GM12878 (cell line): ENCODE data around the gene ARID1A. TPM values are rescaled to one million over a fixed set of nuclear protein-coding genes. Genes with fewer than 3 reads are reported as not detected.

Experiments
- BMI1 ChIP-seq: fragments of 450-650 bp; IDR thresholded peaks from 2 replicates; pipeline ENCODE4 v1.6.1; 2016; ENCODE audit warnings: mild to moderate bottlenecking, moderate library complexity, borderline replicate concordance
- BRCA1 ChIP-seq: IDR thresholded peaks from 2 replicates; pipeline ENCODE4 v1.6.1; 2011; ENCODE audit warnings: low read depth, low read length, improper control_type of control experiment
- CBFB ChIP-seq: IDR thresholded peaks from 2 replicates; pipeline ENCODE4 v1.6.1; 2016; ENCODE audit warnings: antibody characterized with exemption, low read depth
- CBX3 ChIP-seq: fragments of 200-600 bp; sonication (generic); IDR thresholded peaks from 2 replicates; pipeline ENCODE4 v1.6.1; 2016; ENCODE audit warnings: low read depth, borderline replicate concordance
- CBX5 ChIP-seq: sonication (generic); IDR thresholded peaks from 2 replicates; pipeline ENCODE4 v1.6.1; 2016; ENCODE audit warnings: low read depth, moderate library complexity, mild to moderate bottlenecking, inconsistent platforms
- CHD1 ChIP-seq: IDR thresholded peaks from 2 replicates; pipeline ENCODE4 v1.6.1; 2012; ENCODE audit warnings: low read depth, low read length, improper control_type of control experiment
- CHD2 ChIP-seq: IDR thresholded peaks from 2 replicates; pipeline ENCODE4 v1.6.1; 2011; ENCODE audit warnings: low read depth, low read length, improper control_type of control experiment, borderline replicate concordance
- CREM ChIP-seq: IDR thresholded peaks from 2 replicates; pipeline ENCODE4 v1.6.1; 2014; ENCODE audit warnings: antibody characterized with exemption, low read depth
- E4F1 ChIP-seq: fragments of 450-650 bp; IDR thresholded peaks from 2 replicates; pipeline ENCODE4 v1.6.1; 2018; ENCODE audit warnings: borderline replicate concordance, mild to moderate bottlenecking; ENCODE audit not compliant: partially characterized antibody
- EED ChIP-seq: sonication (generic); IDR thresholded peaks from 2 replicates; pipeline ENCODE4 v1.6.1; 2016; ENCODE audit warnings: antibody characterized with exemption, low read depth
- EP300 ChIP-seq, 2 experiments: fragments of 150-350 bp in 1 of 2; IDR thresholded peaks; 2 replicates each; pipeline ENCODE4 v1.6.1; 2011 to 2012; ENCODE audit warnings: low read depth in 2 of 2, low read length in 2 of 2, borderline replicate concordance in 1 of 2, improper control_type of control experiment in 1 of 2, inconsistent platforms in 1 of 2; ENCODE audit not compliant: control insufficient read depth in 1 of 2
- ESRRA ChIP-seq: IDR thresholded peaks from 2 replicates; pipeline ENCODE4 v1.6.1; 2012; ENCODE audit warnings: mild to moderate bottlenecking, low read length, improper control_type of control experiment
- IKZF2 ChIP-seq, 2 experiments: fragments of 450-650 bp; IDR thresholded peaks; 2 replicates each; pipeline ENCODE4 v1.6.1; 2017; ENCODE audit warnings: mild to moderate bottlenecking in 2 of 2, moderate library complexity in 2 of 2
- IRF5 ChIP-seq: fragments of 450-650 bp; IDR thresholded peaks from 2 replicates; pipeline ENCODE4 v1.6.1; 2017; ENCODE audit warnings: borderline replicate concordance
- JUND ChIP-seq: IDR thresholded peaks from 2 replicates; pipeline ENCODE4 v1.6.1; 2012; ENCODE audit warnings: low read depth, mild to moderate bottlenecking, low read length, improper control_type of control experiment, moderate library complexity
- MEF2B ChIP-seq: fragments of 450-650 bp; IDR thresholded peaks from 2 replicates; pipeline ENCODE4 v1.6.1; 2018; ENCODE audit warnings: mild to moderate bottlenecking, moderate library complexity; ENCODE audit not compliant: partially characterized antibody, poor library complexity, severe bottlenecking
- NFIC ChIP-seq: IDR thresholded peaks from 2 replicates; pipeline ENCODE4 v1.6.1; 2012; ENCODE audit warnings: low read depth, mild to moderate bottlenecking, inconsistent platforms, low read length, moderate library complexity
- PAX8 ChIP-seq: fragments of 450-650 bp; IDR thresholded peaks from 2 replicates; pipeline ENCODE4 v1.6.1; 2017; ENCODE audit warnings: mild to moderate bottlenecking, moderate library complexity
- PML ChIP-seq: IDR thresholded peaks from 2 replicates; pipeline ENCODE4 v1.6.1; 2012; ENCODE audit warnings: low read length, inconsistent platforms
- POLR2AphosphoS5 ChIP-seq: IDR thresholded peaks from 2 replicates; pipeline ENCODE4 v1.6.1; 2011; ENCODE audit warnings: mild to moderate bottlenecking, low read length, inconsistent platforms
- RAD51 ChIP-seq: fragments of 450-650 bp; IDR thresholded peaks from 2 replicates; pipeline ENCODE4 v1.6.1; 2016; ENCODE audit warnings: moderate library complexity, mild to moderate bottlenecking, inconsistent platforms
- RB1 ChIP-seq: fragments of 450-650 bp; formaldehyde crosslinking; IDR thresholded peaks from 2 replicates; pipeline ENCODE4 v1.6.1; 2017; ENCODE audit warnings: mild to moderate bottlenecking, borderline replicate concordance
- RELA ChIP-seq: fragments of 450-650 bp; IDR thresholded peaks from 2 replicates; pipeline ENCODE4 v1.8.0; 2014; ENCODE audit warnings: borderline replicate concordance; ENCODE audit not compliant: partially characterized antibody
- RFX5 ChIP-seq: IDR thresholded peaks from 2 replicates; pipeline ENCODE4 v1.6.1; 2011; ENCODE audit warnings: low read depth, low read length, improper control_type of control experiment
- SMARCA5 ChIP-seq: fragments of 450-650 bp; IDR thresholded peaks from 2 replicates; pipeline ENCODE4 v1.6.1; 2017; ENCODE audit warnings: mild to moderate bottlenecking
- SREBF2 ChIP-seq: IDR thresholded peaks from 2 replicates; pipeline ENCODE4 v1.6.1; 2012; ENCODE audit warnings: mild to moderate bottlenecking, low read length
- STAT1 ChIP-seq: fragments of 450-650 bp; conservative IDR thresholded peaks from 2 replicates; pipeline ENCODE4 v1.6.1; 2014; ENCODE audit warnings: antibody characterized with exemption, mild to moderate bottlenecking
- STAT3 ChIP-seq: IDR thresholded peaks from 2 replicates; pipeline ENCODE4 v1.6.1; 2011; ENCODE audit warnings: low read depth, low read length, improper control_type of control experiment
- ZNF217 ChIP-seq: fragments of 450-650 bp; IDR thresholded peaks from 2 replicates; pipeline ENCODE4 v1.6.1; 2017; ENCODE audit warnings: antibody characterized with exemption, mild to moderate bottlenecking
- ZNF384 ChIP-seq: IDR thresholded peaks from 2 replicates; pipeline ENCODE4 v1.6.1; 2012; ENCODE audit warnings: low read depth, mild to moderate bottlenecking, low read length, improper control_type of control experiment, borderline replicate concordance
- polyA plus RNA-seq, 11 experiments: library from polyadenylated mRNA; depleted of rRNA in 4 of 11; unstranded in 6 of 11; stranded (reverse) in 5 of 11; fragments of >200 nt; fragmentation: Nextera tagmentation in 4 of 11; fragmentation: Illumina TruSeq in 1 of 11; extraction: Ambion mirVana in 4 of 11; extraction: Trizol in 1 of 11; gene quantifications; 1 replicate in 1 of 11; 2 replicates in 10 of 11; pipeline versions ENCODE4 v1.2.1 to v1.2.3, GENCODE V29; 2011 to 2016; ENCODE audit warnings: inconsistent platforms in 2 of 11, missing spikeins in 2 of 11, low read depth in 1 of 11
- total RNA-seq, 4 experiments: library from RNA; depleted of rRNA in 3 of 4; stranded (reverse); fragments of >200 nt in 3 of 4; fragmentation: Illumina TruSeq in 1 of 4; extraction: Trizol in 1 of 4; gene quantifications; 2 replicates each; pipeline versions ENCODE4 v1.2.1 to v1.2.3, GENCODE V29; 2013 to 2021
- TF ChIP-seq, protein P1 (sequence below): IDR thresholded peaks from 2 replicates; pipeline ENCODE4 v1.6.1; 2012; ENCODE audit warnings: low read depth, low read length, improper control_type of control experiment

Gene ARID1A
- total and polyA plus RNA-seq, 10 of the 15 experiments (the other 5 are each of a cell fraction or from before 2014, with no cell fraction given), result 10.0 to 98.0 (median 23.5) TPM

DNA sequence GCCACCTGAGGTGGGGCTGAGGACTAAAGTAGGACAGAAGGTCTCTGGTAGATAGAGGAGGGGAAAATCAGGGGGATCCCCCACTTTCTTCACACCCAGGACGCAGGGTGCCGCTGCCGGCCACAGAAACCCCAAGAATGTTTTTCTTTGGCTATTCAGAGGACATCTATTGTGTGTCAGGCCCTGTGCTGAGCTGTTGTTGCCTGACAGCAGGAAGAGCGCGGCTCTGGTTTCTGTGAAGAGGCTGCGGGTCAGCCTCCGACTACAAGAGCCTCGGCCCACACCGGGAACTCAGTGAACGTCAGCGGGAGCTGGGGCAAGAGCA, 91.5 kb downstream of the ARID1A start (continued):
- TF ChIP-seq SREBF2, result no peak
- no peak for TF ChIP-seq JUND
- 0 out of 2 replicates have a peak, but pooled peaks have one; percentile 24 for TF ChIP-seq STAT1
- TF ChIP-seq ZNF384, result no peak
- TF ChIP-seq RFX5, result no peak
- TF ChIP-seq RAD51, result no peak
- TF ChIP-seq IRF5, result no peak
- TF ChIP-seq, protein P1, sequence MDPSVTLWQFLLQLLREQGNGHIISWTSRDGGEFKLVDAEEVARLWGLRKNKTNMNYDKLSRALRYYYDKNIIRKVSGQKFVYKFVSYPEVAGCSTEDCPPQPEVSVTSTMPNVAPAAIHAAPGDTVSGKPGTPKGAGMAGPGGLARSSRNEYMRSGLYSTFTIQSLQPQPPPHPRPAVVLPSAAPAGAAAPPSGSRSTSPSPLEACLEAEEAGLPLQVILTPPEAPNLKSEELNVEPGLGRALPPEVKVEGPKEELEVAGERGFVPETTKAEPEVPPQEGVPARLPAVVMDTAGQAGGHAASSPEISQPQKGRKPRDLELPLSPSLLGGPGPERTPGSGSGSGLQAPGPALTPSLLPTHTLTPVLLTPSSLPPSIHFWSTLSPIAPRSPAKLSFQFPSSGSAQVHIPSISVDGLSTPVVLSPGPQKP, result no peak
- peak; percentile 40 for TF ChIP-seq RELA
- 0 out of 2 replicates have a peak, but pooled peaks have one; percentile 17 for TF ChIP-seq CBX5
- TF ChIP-seq NFIC, result peak; percentile 84
- peak; percentile 21; the same call in 1 of the 2 replicates for TF ChIP-seq CREM
- no peak for TF ChIP-seq SMARCA5
- TF ChIP-seq CHD1, result no peak
- peak; percentile 36 for TF ChIP-seq CHD2
- no peak for TF ChIP-seq STAT3
- TF ChIP-seq CBFB, result peak; percentile 92
- peak; percentile 77 for TF ChIP-seq PML
- 0 out of 2 replicates have a peak, but pooled peaks have one; percentile 25 for TF ChIP-seq ZNF217
- no peak for TF ChIP-seq BMI1
- no peak for TF ChIP-seq E4F1
- TF ChIP-seq IKZF2 (IDR thresholded peaks at IDR 0.05), result peak; percentile 76 to 81
- TF ChIP-seq RB1, result no peak
- TF ChIP-seq PAX8, result no peak; the same call in 1 of the 2 replicates
- no peak for TF ChIP-seq ESRRA
- no peak for TF ChIP-seq CBX3
- no peak; the same call in 1 of the 2 replicates for TF ChIP-seq POLR2AphosphoS5
- no peak; the same call in none of the 2 replicates for TF ChIP-seq EED
- no peak for TF ChIP-seq BRCA1
- TF ChIP-seq EP300 (IDR thresholded peaks at IDR 0.05; ENCODE audit: borderline replicate concordance in 1 of 2, control insufficient read depth in 1 of 2, low read depth in 2 of 2, low read length in 2 of 2), result peak in 1 of 2 experiments; percentile 2; a peak in 1 of 4 replicates
- peak; percentile 60 for TF ChIP-seq MEF2B
